Endothelial cell (in vitro differentiated cells): ENCODE results near the gene STARD3. TPM values are rescaled to one million over a fixed set of nuclear protein-coding genes. Genes with fewer than 3 reads are reported as not detected.

Experiments used
- DNase-seq: peaks from one replicate; pipeline ENCODE4 v3.0.0; 2021; ENCODE audit warnings: low spot score
- H3K27ac Mint-ChIP-seq: one replicate; pipeline ENCODE4 v1.8.0; 2021; ENCODE audit warnings: mixed read lengths, inconsistent platforms; ENCODE audit not compliant: unreplicated experiment
- H3K27me3 Mint-ChIP-seq: one replicate; pipeline ENCODE4 v1.8.0; 2021; ENCODE audit warnings: mild to moderate bottlenecking, moderate library complexity, mixed read lengths, inconsistent platforms; ENCODE audit not compliant: unreplicated experiment
- H3K36me3 Mint-ChIP-seq: one replicate; pipeline ENCODE4 v1.8.0; 2021; ENCODE audit warnings: mild to moderate bottlenecking, low read depth, mixed read lengths, inconsistent platforms; ENCODE audit not compliant: unreplicated experiment
- H3K4me1 Mint-ChIP-seq: one replicate; pipeline ENCODE4 v1.8.0; 2021; ENCODE audit warnings: mild to moderate bottlenecking, mixed read lengths, inconsistent platforms; ENCODE audit not compliant: unreplicated experiment
- H3K4me3 Mint-ChIP-seq: one replicate; pipeline ENCODE4 v1.8.0; 2021; ENCODE audit warnings: mild to moderate bottlenecking, mixed read lengths, inconsistent platforms; ENCODE audit not compliant: unreplicated experiment
- H3K9me3 Mint-ChIP-seq: one replicate; pipeline ENCODE4 v1.8.0; 2021; ENCODE audit warnings: mixed read lengths, inconsistent platforms; ENCODE audit not compliant: unreplicated experiment
- CTCF ChIP-seq: fragments of 200-600 bp; sonication (generic); IDR thresholded peaks from one replicate; pipeline ENCODE4 v1.5.0; 2021; ENCODE audit warnings: antibody characterized with exemption; ENCODE audit not compliant: unreplicated experiment
- total RNA-seq: library from RNA; stranded (reverse); fragmentation: NEBNext Ultra II Directional; extraction: Animal tissue kit (Norgen Biotek cat#: 25700); gene quantifications from one replicate; pipeline ENCODE4 v1.2.1, GENCODE V29; 2021; ENCODE audit not compliant: unreplicated experiment

STARD3 gene
- total RNA-seq, 1 donor from 2014 or later = 77.7 TPM

- DNase-seq = no peak
- peaks cover 47% of the 10 kb centered on the region for H3K27me3 Mint-ChIP-seq
- no peak overlapping the region for H3K4me3 Mint-ChIP-seq
- peaks cover 8% of the 10 kb centered on the region for H3K4me1 Mint-ChIP-seq
- no peak overlapping the region for H3K27ac Mint-ChIP-seq
- TF ChIP-seq CTCF = no peak
- H3K9me3 Mint-ChIP-seq = no peaks in the 10 kb centered on the region
- H3K36me3 Mint-ChIP-seq = no peaks in the 10 kb centered on the region
Measured at GRCh38 chr17:39601758-39602532, 35.0 kb upstream of the STARD3 start.

GRCh38 chr17:39602533-39603303, 34.2 kb upstream of the STARD3 start:
- no peak for DNase-seq
- H3K9me3 Mint-ChIP-seq = no peaks in the 10 kb centered on the region
- no peaks in the 10 kb centered on the region for H3K36me3 Mint-ChIP-seq
- H3K27ac Mint-ChIP-seq = no peak overlapping the region
- H3K27me3 Mint-ChIP-seq = peaks cover 43% of the 10 kb centered on the region
- peaks cover 8% of the 10 kb centered on the region for H3K4me1 Mint-ChIP-seq
- no peak for TF ChIP-seq CTCF
- H3K4me3 Mint-ChIP-seq = no peak overlapping the region

GRCh38 chr17:39603304-39604016, 33.5 kb upstream of the STARD3 start:
- peaks cover 37% of the 10 kb centered on the region for H3K27me3 Mint-ChIP-seq
- H3K9me3 Mint-ChIP-seq = no peaks in the 10 kb centered on the region
- no peak for TF ChIP-seq CTCF
- H3K4me3 Mint-ChIP-seq = no peak overlapping the region
- H3K4me1 Mint-ChIP-seq = peaks cover 8% of the 10 kb centered on the region
- DNase-seq = no peak
- no peaks in the 10 kb centered on the region for H3K36me3 Mint-ChIP-seq
- H3K27ac Mint-ChIP-seq = no peak overlapping the region

GRCh38 chr17:39604911-39605491, 31.9 kb upstream of the STARD3 start:
- no peaks in the 10 kb centered on the region for H3K9me3 Mint-ChIP-seq
- TF ChIP-seq CTCF = no peak
- no peak for DNase-seq
- no peak overlapping the region for H3K4me3 Mint-ChIP-seq
- H3K36me3 Mint-ChIP-seq = no peaks in the 10 kb centered on the region
- peaks cover 6% of the 10 kb centered on the region for H3K4me1 Mint-ChIP-seq
- H3K27me3 Mint-ChIP-seq = peaks cover 39% of the 10 kb centered on the region
- H3K27ac Mint-ChIP-seq = no peak overlapping the region
